GM21723 (cell line): ENCODE data around the gene SMIM44.
"Not testable (repeated sequence)": the region's sequence is repeated elsewhere in the genome, so short reads cannot be mapped to it uniquely, and the experiment has no call there.

ENCODE experiments used
- ATAC-seq: cut with Tn5 transposase; IDR thresholded peaks from one replicate; pipeline ENCODE4 v1.9.1; 2021; ENCODE audit warnings: mild to moderate bottlenecking, moderate library complexity; ENCODE audit not compliant: unreplicated experiment

SMIM44 gene

DNA sequence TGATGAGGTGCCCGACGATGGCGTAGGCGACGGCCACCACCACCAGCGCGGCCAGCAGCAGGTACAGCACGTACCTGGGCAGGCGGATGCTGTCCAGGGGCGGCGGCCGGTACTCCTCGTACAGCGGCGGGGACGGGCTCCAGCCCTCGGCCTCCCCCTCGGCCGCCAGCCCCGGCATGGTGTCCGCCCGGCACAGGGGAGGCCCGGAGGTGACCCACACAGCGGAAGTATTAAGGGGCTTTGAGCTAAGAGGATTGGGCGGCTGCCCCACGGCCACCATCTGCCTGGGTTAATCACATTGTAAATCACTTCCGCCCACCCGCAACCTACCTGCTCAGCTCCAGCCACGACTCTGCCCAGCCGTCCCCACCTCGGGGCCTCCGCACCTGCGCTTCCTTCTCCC lies at the start of gene SMIM44:
Gene SMIM44 (minus strand): TSS at position 216 of the 403 bp plus-strand sequence. CDS start 38 bp downstream, at position 178.
- no peak for ATAC-seq

DNA sequence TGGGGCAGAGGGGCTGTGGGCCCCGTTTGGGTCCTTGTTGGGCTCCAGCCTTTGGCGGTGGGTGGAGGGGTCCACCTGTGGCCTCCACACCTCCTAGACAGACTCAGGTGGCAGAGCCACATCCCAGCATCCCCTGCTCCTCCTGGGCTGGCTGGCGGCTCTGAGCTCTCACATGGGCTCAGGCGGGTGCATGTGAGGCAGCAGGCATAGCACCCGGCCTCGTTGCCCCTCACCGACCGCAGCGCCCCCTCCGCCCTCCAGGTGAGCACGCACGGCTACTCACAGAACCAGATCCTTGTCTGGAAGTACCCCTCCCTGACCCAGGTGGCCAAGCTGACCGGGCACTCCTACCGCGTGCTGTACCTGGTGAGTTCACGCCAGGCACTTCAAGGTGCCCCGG lies 49.8 kb upstream of the SMIM44 start:
- no peak for ATAC-seq

DNA sequence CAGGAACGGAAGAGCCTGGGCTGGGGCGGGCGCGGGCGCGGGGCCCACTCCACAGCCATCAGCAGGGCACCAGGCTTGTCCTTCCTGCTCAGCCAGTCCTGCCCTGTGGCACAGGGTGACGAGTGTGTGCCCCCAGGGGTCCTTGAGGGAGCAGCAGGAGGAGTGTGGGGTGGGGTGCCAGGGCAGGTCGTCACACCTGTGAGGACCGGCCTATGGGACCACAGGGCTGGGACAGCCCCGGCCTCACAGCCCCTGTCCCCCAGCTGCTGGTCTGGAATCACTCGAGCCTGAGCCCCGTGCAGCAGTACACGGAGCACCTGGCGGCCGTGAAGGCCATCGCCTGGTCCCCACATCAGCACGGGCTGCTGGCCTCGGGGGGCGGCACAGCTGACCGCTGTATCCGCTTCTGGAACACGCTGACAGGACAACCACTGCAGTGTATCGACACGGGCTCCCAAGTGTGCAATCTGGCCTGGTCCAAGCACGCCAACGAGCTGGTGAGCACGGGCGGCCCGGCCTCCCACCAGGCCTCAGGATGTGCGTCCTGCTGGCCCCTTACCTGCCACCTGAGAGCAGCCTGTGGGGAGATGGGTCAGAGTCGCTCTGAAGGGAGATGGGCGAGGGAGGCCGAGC lies 49.0 kb upstream of the SMIM44 start:
- no peak for ATAC-seq

DNA sequence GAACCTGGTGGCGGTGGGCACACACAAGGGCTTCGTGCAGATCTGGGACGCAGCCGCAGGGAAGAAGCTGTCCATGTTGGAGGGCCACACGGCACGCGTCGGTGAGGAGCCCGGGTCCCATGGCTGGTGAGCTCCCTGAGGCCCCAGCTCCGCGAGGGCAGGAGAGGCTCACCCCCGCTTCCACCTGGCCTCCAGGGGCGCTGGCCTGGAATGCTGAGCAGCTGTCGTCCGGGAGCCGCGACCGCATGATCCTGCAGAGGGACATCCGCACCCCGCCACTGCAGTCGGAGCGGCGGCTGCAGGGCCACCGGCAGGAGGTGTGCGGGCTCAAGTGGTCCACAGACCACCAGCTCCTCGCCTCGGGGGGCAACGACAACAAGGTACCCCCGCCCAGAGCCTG lies 48.5 kb upstream of the SMIM44 start:
- ATAC-seq: no peak

DNA sequence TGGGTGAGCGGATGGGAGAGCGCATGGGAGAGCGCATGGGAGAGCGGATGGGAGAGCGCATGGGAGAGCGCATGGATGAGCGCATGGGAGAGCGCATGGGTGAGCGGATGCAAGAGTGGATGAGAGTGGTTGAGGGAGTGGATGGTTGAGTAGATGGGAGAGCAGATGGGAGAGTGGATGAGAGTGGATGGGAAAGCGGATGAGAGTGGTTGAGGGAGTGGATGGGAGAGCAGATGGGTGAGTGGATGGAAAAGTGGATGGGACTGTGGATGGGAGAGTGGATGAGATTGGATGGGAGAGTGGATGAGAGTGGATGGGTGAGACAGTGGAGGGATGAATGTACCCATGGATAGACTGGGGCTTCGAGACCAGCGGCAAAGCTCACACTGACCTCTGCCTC lies 47.1 kb upstream of the SMIM44 start:
- ATAC-seq: no peak

DNA sequence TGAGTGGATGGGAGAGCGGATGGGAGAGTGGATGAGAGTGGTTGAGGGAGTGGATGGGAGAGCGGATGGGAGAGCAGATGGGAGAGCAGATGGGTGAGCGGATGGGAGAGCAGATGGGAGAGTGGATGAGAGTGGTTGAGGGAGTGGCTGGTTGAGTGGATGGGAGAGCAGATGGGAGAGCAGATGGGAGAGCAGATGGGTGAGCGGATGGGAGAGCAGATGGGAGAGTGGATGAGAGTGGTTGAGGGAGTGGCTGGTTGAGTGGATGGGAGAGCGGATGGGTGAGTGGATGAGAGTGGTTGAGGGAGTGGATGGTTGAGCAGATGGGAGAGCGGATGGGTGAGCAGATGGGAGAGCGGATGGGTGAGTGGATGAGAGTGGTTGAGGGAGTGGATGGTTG lies 46.1 kb upstream of the SMIM44 start:
- ATAC-seq: not testable (repeated sequence)

DNA sequence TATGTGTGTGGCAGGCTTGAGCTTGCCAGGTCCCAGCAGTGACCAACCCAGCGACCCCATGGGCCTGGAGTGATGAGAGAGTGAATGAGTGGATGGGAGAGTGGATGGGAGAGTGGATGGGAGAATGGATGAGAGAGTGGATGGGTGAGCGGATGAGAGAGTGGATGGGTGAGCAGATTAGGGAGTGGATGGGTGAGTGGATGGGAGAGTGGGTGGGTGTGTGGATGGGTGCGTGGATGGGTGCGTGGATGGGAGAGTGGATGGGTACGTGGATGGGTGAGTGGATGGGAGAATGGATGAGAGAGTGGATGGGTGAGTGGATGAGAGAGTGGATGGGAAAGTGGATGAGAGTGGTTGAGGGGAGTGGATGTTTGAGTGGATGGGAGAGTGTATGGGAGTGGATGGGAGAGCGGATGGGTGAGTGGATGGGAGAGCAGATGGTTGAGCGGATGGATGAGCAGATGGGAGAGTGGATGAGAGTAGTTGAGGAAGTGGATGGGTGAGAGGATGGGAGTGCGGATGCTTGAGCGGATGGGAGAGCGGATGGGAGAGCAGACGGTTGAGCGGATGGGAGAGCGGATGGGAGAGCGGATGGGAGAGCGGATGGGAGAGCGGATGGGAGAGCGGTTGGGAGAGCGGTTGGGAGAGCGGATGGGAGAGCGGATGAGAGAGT lies 45.4 kb upstream of the SMIM44 start:
- ATAC-seq: no peak

DNA sequence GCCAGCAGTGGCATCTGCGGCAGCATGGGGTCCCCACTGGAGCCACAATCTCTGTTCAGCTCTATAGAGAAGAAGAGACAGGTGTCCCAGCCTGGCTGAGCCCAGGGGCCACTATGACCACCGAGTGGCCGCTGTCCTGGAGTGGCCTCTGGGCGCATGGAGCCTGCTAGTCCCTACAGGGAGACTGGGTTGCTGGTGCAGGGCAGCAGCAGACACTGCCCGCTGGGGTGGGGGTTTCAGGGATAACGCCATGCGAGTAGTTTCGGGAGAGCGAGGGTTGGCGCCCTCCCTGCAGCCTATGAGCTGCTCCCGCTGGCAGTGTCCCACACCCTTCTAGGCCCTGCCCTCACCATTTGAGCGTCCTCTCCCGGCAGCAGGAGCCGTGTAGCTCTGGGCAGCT lies 44.8 kb upstream of the SMIM44 start:
- ATAC-seq: no peak

DNA sequence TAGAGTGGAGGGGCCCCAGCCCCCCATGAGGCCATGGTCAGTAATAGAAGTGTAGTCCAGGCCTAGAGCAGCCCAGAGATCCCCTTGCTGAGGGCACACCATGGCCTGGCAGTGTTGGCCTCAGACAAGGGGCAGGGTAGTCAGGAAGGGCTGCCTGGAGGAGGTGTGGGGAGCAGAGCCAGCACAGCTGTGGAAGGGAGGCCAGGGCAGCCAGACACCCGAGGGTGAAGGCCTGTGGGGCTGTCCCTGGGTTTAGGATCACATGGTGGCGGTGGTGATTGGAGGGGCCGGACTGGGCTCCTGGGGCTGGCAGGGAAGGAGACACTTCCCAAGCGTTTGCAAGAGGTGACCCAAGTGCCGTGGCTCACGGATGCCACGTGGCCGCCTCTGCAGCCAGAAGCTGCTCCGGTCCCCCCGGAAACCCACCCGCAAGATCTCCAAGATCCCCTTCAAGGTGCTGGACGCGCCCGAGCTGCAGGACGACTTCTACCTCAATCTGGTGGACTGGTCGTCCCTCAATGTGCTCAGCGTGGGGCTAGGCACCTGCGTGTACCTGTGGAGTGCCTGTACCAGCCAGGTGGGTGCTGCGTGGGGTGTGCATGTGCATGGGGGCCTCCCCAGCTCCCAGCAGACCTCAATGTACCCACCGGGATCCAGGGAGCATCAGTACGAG lies 44.1 kb upstream of the SMIM44 start:
- no peak for ATAC-seq

DNA sequence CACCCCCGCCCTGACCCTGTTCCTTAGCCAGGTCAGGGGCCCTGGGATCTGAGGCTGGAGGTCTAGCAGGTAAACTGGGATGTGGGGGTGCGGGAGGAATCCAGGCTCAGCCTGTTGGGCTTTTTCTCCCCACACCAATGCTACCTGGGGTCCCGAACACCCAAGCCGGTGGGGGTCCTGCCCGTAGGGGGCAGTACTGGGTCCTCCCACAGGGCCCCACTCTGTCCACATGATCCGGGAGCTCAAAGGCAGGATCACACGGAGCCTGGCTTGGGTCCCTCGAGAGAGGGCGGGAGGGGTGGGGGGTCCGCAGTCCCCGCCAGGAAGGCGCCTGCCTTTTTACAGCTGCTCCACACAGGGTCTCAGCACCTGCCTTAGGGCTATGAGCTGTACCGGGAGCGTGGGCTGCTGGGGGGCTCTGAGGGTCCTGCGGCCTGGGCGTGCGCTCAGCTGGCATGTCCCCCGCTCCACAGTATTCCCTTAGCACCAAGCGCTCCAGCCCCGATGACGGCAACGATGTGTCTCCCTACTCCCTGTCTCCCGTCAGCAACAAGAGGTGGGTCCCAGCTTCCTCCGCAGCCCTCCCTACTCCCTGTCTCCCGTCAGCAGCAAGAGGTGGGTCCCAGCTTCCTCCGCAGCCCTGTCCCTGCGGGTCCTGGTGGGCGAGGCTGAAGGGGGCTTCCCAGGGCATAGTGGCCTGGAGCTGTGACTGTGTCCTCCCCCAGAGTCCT lies 43.4 kb upstream of the SMIM44 start:
- no peak for ATAC-seq

DNA sequence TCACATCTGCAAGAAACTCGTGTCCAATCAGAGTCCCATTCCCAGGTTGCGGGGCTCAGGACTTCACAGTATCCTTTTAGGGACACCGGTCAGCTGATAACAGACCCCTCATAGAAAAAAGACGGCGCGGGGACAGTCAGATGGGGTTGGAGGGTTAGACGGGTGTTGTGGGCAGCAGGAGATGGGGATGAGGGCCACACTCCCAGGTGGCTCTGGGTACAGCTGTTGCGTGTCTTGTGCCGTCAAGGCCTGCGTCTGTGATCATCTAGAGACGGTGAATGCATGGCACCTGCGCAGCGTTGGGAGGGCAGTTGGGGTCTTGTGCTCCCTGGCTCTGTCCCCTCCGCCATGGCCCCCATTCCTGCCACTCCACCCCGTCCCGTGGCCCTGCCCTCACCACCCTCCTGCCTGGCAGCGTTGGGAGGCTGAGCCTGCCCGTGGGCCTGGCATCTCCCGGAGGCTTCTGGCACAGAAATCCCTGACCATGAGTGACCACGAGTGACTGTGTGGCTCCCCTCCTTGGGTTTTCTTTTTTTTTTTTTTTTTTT lies 41.7 kb upstream of the SMIM44 start:
- ATAC-seq: no peak

DNA sequence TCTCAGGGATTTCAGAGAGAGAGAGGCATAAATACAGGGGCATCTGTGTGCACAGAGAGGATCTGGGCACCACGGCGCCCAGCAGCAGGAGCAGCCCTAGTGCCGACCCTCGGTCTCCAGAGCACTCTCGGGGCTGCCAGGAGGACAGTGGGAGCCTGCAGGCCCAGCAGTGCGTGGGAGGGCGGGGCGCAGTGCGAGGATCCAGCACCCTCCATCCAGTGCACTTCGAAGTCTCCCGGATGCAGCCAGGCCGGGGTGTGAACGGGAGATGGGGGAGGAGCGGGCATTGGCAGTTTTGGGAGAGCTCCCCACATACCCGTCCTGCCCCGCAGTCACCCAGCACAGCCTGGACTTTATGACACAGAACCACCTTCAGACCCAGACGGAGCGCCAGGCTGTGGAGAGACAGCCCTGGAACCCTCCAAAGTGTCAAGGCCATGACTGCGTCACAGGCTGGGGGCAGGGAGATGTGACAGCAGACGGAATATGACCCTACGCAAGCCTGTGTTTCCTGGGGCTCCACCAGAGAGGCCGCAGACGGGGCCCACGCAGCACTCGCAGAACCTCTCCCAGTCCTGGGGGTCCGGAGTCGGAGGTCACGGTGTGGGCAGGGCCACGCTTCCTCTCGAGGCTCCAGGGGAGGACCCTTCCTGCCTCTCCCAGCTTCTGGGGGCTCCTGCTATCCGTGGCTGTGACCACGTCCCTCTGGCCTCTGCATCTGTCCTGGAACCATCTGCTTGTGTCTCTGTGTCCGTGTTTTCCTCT lies 41.0 kb upstream of the SMIM44 start:
- ATAC-seq: no peak

DNA sequence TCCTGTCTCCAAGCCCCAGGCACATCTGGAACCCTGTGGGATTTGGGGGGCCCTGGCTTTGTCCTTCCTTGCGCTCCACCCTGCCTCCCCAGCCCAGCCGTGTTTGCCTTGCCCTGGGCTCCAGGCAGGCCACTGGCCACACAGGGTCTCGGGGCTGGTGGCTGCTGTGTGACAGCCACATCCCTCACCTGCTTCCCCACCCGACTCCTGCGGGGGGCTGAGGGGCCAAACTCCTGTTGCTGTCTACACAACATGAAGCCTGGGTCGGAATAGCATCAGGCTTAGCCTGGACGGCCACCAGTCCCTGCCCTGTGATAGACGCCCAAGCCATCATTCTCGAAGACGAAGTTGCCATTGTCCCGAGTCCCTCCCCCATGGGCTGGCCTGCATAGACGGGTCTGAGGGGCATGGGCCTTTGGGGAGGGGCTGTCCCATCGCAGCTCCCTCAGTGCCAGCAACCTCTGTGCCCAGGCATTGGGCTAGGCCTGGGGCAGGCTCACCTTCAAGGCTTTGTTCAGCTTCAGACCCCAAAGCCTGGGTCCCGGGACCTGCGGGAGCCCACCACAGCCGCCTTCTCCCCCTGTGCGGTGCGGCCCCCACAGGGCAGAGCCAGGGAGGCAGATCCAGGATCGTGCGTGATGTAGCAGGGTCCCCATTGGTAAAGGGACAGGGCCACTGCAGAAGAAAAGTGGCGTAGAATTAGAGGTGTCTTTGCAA lies 40.3 kb upstream of the SMIM44 start:
- ATAC-seq: no peak

DNA sequence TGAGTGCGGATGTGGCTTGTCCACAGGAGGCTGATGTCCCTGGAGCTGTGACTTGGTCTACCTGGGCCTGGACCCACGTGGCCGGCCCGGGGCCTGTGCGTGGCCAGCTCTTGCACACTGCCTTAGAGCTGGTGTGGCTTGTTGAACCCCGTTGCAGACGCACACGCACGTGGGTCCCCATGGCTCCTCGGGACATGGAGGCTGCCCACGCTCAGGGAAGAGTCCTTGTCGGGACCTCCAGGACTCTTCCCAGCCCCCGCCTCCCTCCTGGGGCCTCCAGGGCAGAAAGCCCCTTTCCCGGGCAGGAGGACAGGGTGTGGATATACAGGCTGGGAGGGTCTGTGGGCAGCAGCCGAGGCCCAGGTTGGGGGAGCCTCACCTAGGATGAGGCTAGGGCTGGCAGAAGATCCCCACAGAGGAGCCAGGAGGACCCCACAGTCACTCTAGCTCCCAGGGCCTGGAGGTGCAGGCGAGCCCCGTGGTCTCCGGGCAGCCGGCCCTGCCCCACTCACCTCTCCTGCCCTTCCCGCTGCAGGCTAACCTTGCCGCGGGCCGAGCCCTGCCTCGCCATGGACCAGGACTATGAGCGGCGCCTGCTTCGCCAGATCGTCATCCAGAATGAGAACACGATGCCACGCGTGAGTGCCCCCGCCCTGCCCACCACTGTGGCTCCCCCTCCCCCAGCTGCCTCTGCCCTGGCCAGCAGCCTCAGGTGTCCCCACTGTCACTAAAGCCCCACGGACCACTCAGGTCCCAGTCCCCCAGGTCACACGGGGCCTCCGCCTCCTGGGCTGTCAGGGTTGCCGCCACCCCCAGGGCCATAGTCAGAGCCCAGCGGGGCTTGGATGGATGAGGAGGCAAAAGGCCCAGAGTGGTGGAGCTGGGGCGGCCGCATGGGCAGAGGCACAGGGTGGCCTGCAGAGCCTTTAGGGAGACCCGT lies 39.5 kb upstream of the SMIM44 start:
- ATAC-seq: no peak

DNA sequence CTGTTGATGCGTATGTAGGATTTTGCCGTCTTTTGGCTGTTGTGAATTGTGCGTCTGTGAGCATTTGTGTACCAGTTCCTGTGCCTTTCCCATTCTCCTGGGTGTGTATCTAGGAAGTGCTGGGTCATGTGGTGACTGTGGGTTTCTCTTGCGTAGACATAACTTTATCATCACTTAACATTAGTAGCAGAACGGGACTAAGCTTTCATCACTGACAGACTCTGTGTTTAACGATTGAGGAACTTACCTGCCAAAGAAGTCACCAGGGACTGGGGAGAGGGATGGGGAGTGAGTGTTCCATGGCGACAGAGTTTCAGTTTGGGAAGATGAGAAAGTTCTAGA lies 37.8 kb upstream of the SMIM44 start:
- ATAC-seq: no peak

DNA sequence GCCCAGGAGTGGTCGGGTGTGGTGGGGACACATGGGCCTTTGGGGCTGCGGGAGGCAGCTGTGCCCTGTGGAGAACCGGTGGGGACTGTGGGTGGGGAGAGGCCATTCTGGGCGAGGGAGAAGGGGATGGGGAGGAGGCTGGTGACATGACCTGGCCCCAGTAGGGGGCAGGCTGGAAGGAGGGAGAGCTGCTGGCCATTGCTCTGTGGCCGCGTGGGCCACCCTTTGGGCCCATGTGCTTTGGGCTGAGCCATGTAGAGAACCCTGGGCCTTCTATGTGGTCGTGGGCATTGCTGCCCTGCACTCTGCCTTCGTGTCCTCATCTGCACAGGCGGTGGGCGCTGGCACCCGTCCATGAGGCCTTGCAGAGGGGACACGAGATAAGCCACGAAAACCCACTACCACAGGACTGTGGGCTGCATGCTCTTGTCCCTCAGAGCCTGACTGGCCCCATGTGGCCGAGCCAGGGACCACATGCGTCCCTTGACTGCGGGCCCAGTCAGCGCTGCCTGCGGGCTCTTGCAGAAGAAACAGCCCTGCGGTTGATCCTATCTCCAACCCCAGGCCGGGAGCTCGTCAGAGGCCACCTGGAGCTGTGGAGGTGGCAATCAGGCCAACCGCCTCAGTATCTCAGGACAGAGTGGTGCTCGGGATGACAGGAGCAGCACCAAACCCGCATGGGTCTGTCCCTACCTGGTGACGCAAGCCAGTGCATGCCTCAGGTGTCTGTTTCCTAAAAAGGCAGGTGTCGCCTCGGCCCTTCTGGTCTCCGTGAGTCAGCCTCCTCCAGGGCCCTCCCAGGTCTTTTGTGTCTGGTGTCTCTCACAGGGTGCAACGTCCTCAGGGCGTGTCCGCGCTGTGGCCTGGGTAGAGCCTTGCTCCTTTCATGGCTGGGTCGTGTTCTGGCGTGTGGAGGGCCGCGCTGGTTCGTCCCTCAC lies 37.2 kb upstream of the SMIM44 start:
- ATAC-seq: no peak

DNA sequence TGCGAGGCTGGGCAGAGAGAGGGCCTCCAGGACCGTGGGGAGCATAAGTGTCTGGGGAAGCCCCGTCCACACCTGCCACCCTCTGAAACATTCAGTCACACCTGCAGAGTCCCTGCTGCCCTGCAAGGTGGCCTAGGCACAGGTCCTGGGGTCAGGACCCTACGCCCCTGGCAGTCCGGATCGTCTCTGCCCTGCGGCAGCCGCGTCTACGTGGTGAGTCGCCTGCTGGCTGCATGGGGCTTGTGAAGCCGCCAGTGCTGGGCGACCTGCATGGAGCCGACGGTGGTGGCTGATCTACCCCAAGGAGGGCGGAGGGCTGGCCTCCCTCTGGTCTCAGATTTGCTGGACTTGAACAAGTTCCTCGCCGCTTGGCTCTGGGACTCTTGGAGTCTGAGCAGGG lies 35.9 kb upstream of the SMIM44 start:
- ATAC-seq: no peak

DNA sequence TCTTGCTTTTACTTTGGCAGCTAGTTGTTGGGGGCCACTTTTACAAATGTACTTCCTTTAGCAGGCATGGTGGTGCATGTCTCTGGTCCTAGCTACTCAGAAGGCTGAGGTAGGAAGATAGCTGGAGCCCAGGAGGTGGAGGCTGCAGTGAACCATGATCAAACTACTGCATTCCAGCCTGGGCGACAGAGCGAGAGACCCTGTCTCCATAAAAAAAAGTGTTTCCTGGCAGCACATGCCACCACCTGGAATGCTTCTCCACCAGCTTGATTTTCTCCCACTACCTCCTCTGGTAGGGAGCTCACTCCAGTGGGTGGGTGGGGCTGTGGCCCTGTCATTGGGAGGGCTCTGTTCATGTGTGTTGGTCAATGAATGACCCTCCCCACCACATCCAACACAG lies 35.4 kb upstream of the SMIM44 start:
- ATAC-seq: no peak
